ENCODE data around the gene CDH19. TPM values are rescaled to one million over a fixed set of nuclear protein-coding genes. Genes with fewer than 3 reads are reported as not detected.
"Not testable (repeated sequence)": the region's sequence is repeated elsewhere in the genome, so short reads cannot be mapped to it uniquely, and the experiment has no call there.

Gene CDH19
- total and polyA plus RNA-seq, 4 experiments from 2014 or later, result not detected

DNA sequence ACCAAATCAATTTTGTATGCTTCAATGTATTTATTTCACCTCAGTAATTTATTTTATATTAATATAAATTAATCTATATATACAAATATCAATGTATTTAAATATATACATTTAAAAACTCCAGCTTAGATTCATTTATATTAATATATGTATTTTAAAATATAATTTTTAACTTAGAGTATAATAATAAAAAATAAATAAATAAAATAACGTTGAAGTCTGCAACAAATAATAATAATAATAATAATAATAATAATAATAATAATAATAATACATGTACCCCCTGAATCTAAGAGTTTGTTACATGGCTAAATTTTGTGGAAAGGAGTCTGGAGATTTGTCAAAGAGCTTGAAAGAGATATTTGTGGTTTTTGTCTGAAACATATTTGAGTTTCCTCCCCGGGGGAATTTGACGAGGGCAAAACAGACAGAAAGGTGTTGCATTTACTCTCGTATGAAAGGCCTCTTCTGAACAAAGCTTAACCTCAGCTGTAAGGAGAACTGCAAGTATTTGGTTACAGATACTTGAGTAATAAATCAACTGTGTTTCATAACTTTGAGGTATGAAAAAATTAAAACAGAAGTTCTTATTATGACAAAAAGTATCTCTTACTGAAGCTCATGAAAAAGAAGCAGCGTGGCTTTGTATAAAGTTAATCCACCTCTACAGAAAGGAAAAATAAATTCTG is 93.4 kb downstream of the CDH19 start:
- H3K27ac ChIP-seq (ENCODE audit: low read depth, low read length), result no peak overlapping the region
- H3K36me3 ChIP-seq (ENCODE audit: insufficient read depth, low read length), result no peaks in the 10 kb centered on the region
- Mint-ChIP-seq H3K4me3 (no peak overlapping the region), H3K27ac (no peak overlapping the region), H3K27me3 (no peaks in the 10 kb centered on the region), H3K4me1 (no peaks in the 10 kb centered on the region), H3K36me3 (no peaks in the 10 kb centered on the region), H3K9me3 (peaks cover 0 to 5% (median 0%) of the 10 kb centered on the region in 8 donors)
- no peak overlapping the region for H3K4me3 ChIP-seq (ENCODE audit: low read length in 2 of 2)
- H3K4me1 ChIP-seq (ENCODE audit: insufficient read depth, low read length), result no peaks in the 10 kb centered on the region
- DNase-seq, result no peak
- ChIA-PET POLR2A (ENCODE audit: partially characterized antibody) (no interaction called here), CTCF (ENCODE audit: partially characterized antibody) (no interaction called here)
- H3K9me3 ChIP-seq (ENCODE audit: control insufficient read depth in 1 of 2, low read length in 2 of 2), result no peaks in the 10 kb centered on the region
- intact Hi-C loops (cut with micrococcal nuclease), result no loop called here
- no peaks in the 10 kb centered on the region for H3K27me3 ChIP-seq (ENCODE audit: insufficient read depth, low read length)

DNA sequence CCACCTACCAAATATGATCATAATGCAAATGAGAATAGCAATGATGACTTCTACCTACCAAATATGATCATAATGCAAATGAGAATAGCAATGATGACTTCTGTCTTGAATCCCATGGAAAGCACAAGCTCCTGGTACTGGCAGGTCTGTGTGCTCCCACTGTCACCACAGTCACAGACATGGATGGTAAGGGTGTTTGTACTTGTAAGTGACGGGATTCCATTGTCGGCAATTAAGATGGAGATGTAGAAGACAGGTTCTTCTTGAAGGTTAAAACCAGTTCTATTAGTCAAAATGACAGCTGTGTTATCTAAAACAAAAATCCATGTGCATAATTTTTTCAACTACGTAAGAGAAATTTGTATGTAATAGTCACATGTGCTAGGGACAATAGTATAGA is 95.0 kb downstream of the CDH19 start:
- H3K27me3 Mint-ChIP-seq, result no peaks in the 10 kb centered on the region
- no peak overlapping the region for H3K27ac ChIP-seq (ENCODE audit: low read depth, low read length)
- ChIA-PET POLR2A (ENCODE audit: partially characterized antibody) (no interaction called here), CTCF (ENCODE audit: partially characterized antibody) (no interaction called here)
- no peaks in the 10 kb centered on the region for H3K4me1 ChIP-seq (ENCODE audit: insufficient read depth, low read length)
- no peaks in the 10 kb centered on the region for H3K4me1 Mint-ChIP-seq
- H3K36me3 Mint-ChIP-seq, result no peaks in the 10 kb centered on the region
- H3K4me3 Mint-ChIP-seq, result no peak overlapping the region
- no peaks in the 10 kb centered on the region for H3K36me3 ChIP-seq (ENCODE audit: insufficient read depth, low read length)
- peaks cover 0 to 5% (median 0%) of the 10 kb centered on the region in 8 donors for H3K9me3 Mint-ChIP-seq
- no peaks in the 10 kb centered on the region for H3K9me3 ChIP-seq (ENCODE audit: control insufficient read depth in 1 of 2, low read length in 2 of 2)
- intact Hi-C loops (cut with micrococcal nuclease), result no loop called here
- no peak for DNase-seq
- no peak overlapping the region for H3K4me3 ChIP-seq (ENCODE audit: low read length in 2 of 2)
- H3K27ac Mint-ChIP-seq, result no peak overlapping the region
- H3K27me3 ChIP-seq (ENCODE audit: insufficient read depth, low read length), result no peaks in the 10 kb centered on the region

DNA sequence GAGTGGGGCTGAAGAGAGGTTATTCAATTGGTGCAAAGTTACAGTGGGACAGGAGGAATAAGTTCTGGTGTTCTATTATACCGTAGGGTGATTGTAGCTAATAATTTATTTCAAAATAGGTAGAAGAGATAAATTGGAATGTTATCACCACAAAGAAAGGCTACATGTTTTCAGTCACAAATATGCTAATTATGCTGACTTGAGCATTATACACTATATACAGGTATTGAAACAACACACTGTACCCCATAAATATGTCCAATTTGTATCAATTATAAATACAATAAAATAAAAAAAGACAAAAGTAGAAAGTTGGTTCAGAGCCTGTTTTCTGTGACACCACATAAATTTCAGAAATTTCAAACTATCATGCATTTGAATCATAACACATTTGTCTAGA is 97.7 kb downstream of the CDH19 start:
- intact Hi-C loops (cut with micrococcal nuclease), result no loop called here
- H3K9me3 ChIP-seq (ENCODE audit: control insufficient read depth in 1 of 2, low read length in 2 of 2), result no peaks in the 10 kb centered on the region
- peaks cover 0 to 3% (median 0%) of the 10 kb centered on the region in 8 donors for H3K9me3 Mint-ChIP-seq
- H3K27ac Mint-ChIP-seq, result no peak overlapping the region
- no peak for DNase-seq
- ChIA-PET POLR2A (ENCODE audit: partially characterized antibody) (no interaction called here), CTCF (ENCODE audit: partially characterized antibody) (no interaction called here)
- no peaks in the 10 kb centered on the region for H3K27me3 ChIP-seq (ENCODE audit: insufficient read depth, low read length)
- no peaks in the 10 kb centered on the region for H3K36me3 ChIP-seq (ENCODE audit: insufficient read depth, low read length)
- no peak overlapping the region for H3K4me3 Mint-ChIP-seq
- no peaks in the 10 kb centered on the region for H3K4me1 ChIP-seq (ENCODE audit: insufficient read depth, low read length)
- H3K27me3 Mint-ChIP-seq, result no peaks in the 10 kb centered on the region
- no peaks in the 10 kb centered on the region for H3K36me3 Mint-ChIP-seq
- no peaks in the 10 kb centered on the region for H3K4me1 Mint-ChIP-seq
- H3K27ac ChIP-seq (ENCODE audit: low read depth, low read length), result no peak overlapping the region
- H3K4me3 ChIP-seq (ENCODE audit: low read length in 2 of 2), result no peak overlapping the region

DNA sequence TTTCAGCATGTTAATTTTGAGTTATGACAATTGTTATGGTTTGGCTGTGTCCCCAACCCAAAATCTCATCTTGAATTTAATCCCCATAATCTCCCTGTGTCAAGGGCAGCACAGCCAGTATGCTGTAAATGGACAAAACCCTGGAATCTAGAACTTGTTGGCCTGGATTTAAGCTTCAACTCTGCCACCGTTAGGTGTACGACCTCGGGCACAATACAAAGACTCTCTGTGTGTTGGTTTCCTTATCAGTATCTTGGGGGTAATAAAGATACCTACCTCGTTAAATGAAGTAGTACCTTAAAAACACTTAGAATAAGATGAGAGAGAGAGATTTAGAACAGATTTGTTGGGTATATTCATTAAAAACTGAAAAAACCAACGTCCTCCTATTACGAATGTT is 106.5 kb downstream of the CDH19 start:
- H3K9me3 ChIP-seq (ENCODE audit: control insufficient read depth in 1 of 2, low read length in 2 of 2), result peaks cover 0 to 5% of the 10 kb centered on the region in 2 donors
- H3K27ac ChIP-seq (ENCODE audit: low read depth, low read length), result no peak overlapping the region
- no peak overlapping the region for H3K4me3 ChIP-seq (ENCODE audit: low read length in 2 of 2)
- Mint-ChIP-seq H3K4me1 (no peaks in the 10 kb centered on the region), H3K27ac (no peak overlapping the region), H3K27me3 (no peaks in the 10 kb centered on the region), H3K9me3 (peaks cover 0 to 19% (median 3%) of the 10 kb centered on the region in 8 donors), H3K36me3 (no peaks in the 10 kb centered on the region), H3K4me3 (no peak overlapping the region)
- H3K4me1 ChIP-seq (ENCODE audit: insufficient read depth, low read length), result no peaks in the 10 kb centered on the region
- CTCF ChIA-PET (ENCODE audit: partially characterized antibody), result no interaction called here
- POLR2A ChIA-PET (ENCODE audit: partially characterized antibody), result no interaction called here
- intact Hi-C loops (cut with micrococcal nuclease), result no loop called here
- DNase-seq, result no peak
- H3K27me3 ChIP-seq (ENCODE audit: insufficient read depth, low read length), result no peaks in the 10 kb centered on the region
- no peaks in the 10 kb centered on the region for H3K36me3 ChIP-seq (ENCODE audit: insufficient read depth, low read length)

DNA sequence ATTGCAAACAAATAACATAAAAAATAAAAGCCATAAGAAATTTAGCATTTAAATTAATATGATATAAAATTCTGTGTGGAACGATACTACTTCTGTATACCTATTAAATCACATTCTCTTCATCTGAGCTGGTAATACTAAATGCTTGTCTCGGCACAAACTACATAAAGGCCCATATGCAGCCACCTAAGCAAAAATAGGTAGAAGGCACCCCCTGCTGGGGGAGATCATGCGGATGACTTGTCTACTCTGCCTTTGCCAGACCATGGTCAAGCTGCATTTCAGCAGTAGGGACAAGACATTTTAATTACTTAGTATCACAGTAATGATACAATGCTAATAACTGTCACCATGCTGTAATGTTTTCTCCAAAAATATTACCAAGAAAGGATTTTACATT is 108.0 kb downstream of the CDH19 start:
- CTCF ChIA-PET (ENCODE audit: partially characterized antibody), result no interaction called here
- no peak overlapping the region for H3K4me3 Mint-ChIP-seq
- intact Hi-C loops (cut with micrococcal nuclease), result no loop called here

DNA sequence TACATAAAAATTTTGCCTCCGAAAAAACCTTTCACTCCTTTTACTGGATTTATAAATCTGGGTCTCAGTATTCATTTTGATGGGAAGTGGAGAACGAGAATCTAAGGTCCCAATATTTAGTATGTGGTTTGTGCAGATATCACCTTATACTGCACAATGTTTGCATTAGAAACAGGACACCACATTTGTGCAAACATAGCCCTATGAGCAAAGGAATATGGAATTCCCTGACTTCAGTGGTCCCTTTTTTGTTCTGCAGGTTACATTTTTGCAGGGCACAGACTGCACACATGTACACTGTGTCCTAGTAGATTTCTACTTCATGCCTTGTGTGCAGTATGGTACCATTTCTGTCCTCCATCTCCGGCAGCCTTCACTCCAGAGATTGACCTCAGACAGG is 130.0 kb downstream of the CDH19 start:
- intact Hi-C loops (cut with micrococcal nuclease), result no loop called here
- H3K9me3 Mint-ChIP-seq, result peaks cover 0 to 10% (median 4%) of the 10 kb centered on the region in 8 donors
- CTCF ChIA-PET (ENCODE audit: partially characterized antibody), result no interaction called here
- H3K36me3 Mint-ChIP-seq, result no peaks in the 10 kb centered on the region
- no peak overlapping the region for H3K4me3 Mint-ChIP-seq
- H3K4me3 ChIP-seq (ENCODE audit: low read length in 2 of 2), result no peak overlapping the region
- no peak for DNase-seq
- no peak overlapping the region for H3K27ac ChIP-seq (ENCODE audit: low read depth, low read length)
- H3K36me3 ChIP-seq (ENCODE audit: insufficient read depth, low read length), result no peaks in the 10 kb centered on the region
- H3K27ac Mint-ChIP-seq, result no peak overlapping the region
- H3K4me1 ChIP-seq (ENCODE audit: insufficient read depth, low read length), result no peaks in the 10 kb centered on the region
- no peaks in the 10 kb centered on the region for H3K27me3 ChIP-seq (ENCODE audit: insufficient read depth, low read length)
- H3K27me3 Mint-ChIP-seq, result no peaks in the 10 kb centered on the region
- H3K9me3 ChIP-seq (ENCODE audit: control insufficient read depth in 1 of 2, low read length in 2 of 2), result no peaks in the 10 kb centered on the region
- H3K4me1 Mint-ChIP-seq, result no peaks in the 10 kb centered on the region
- POLR2A ChIA-PET (ENCODE audit: partially characterized antibody), result no interaction called here

More for the DNA sequence above, 108.0 kb downstream of the CDH19 start:
- Histone ChIP-seq H3K4me1 (ENCODE audit: insufficient read depth, low read length) (no peaks in the 10 kb centered on the region), H3K27ac (ENCODE audit: low read depth, low read length) (no peak overlapping the region), H3K4me3 (ENCODE audit: low read length in 2 of 2) (no peak overlapping the region), H3K27me3 (ENCODE audit: insufficient read depth, low read length) (no peaks in the 10 kb centered on the region), H3K9me3 (ENCODE audit: control insufficient read depth in 1 of 2, low read length in 2 of 2) (peaks cover 0 to 5% of the 10 kb centered on the region in 2 donors), H3K36me3 (ENCODE audit: insufficient read depth, low read length) (no peaks in the 10 kb centered on the region)
- no peak overlapping the region for H3K27ac Mint-ChIP-seq
- no peaks in the 10 kb centered on the region for H3K36me3 Mint-ChIP-seq
- DNase-seq, result no peak
- no peaks in the 10 kb centered on the region for H3K4me1 Mint-ChIP-seq
- POLR2A ChIA-PET (ENCODE audit: partially characterized antibody), result no interaction called here
- H3K27me3 Mint-ChIP-seq, result no peaks in the 10 kb centered on the region
- H3K9me3 Mint-ChIP-seq, result peaks cover 0 to 19% (median 3%) of the 10 kb centered on the region in 8 donors

DNA sequence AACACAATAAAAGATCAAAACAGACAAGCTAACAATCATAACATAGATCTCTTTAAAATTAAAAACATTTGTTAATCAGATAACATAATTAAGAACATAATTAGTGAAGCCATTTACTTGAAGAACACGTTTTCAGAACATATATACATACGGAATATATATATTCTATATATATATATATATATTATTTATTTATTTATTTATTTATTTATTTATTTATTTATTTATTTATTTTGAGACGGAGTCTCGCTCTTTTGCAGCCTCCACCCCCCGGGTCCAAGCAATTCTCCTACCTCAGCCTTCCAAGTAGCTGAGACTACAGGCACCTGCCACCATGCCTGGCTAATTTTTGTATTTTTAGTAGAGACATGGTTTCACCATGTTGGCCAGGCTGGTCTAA is 137.7 kb downstream of the CDH19 start:
- H3K4me1 Mint-ChIP-seq; POLR2A ChIA-PET (ENCODE audit: partially characterized antibody); CTCF ChIA-PET (ENCODE audit: partially characterized antibody); H3K4me1 ChIP-seq (ENCODE audit: insufficient read depth, low read length); H3K9me3 ChIP-seq (ENCODE audit: control insufficient read depth in 1 of 2, low read length in 2 of 2); H3K27me3 Mint-ChIP-seq; H3K27ac ChIP-seq (ENCODE audit: low read depth, low read length); H3K27me3 ChIP-seq (ENCODE audit: insufficient read depth, low read length); H3K27ac Mint-ChIP-seq; H3K4me3 ChIP-seq (ENCODE audit: low read length in 2 of 2); DNase-seq; H3K36me3 Mint-ChIP-seq; intact Hi-C loops (cut with micrococcal nuclease); H3K36me3 ChIP-seq (ENCODE audit: insufficient read depth, low read length); H3K4me3 Mint-ChIP-seq: not testable (repeated sequence)
- peaks cover 0 to 12% (median 2%) of the 10 kb centered on the region in 8 donors for H3K9me3 Mint-ChIP-seq

DNA sequence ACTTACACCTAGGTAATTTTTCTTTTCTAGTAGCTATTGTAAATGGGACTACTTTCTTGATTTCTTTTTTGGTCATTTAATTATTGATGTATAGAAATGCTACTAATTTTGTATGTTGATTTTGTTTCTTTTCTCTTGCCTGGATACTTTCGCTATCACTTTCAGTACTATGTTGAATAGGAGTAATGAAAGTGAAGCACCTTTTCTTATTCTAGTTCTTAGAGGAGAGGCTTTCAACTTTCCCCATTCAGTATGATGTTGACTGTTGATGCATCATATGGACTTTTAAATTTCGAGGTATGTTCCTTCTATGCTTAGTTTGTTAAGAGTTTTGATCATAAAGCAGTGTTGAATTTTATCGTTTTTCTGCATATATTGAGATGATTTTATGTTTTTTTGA is 142.5 kb downstream of the CDH19 start:
- H3K4me1 ChIP-seq (ENCODE audit: insufficient read depth, low read length), result no peaks in the 10 kb centered on the region
- peaks cover 0 to 4% of the 10 kb centered on the region in 2 donors for H3K9me3 ChIP-seq (ENCODE audit: control insufficient read depth in 1 of 2, low read length in 2 of 2)
- no peak overlapping the region for H3K27ac Mint-ChIP-seq
- H3K9me3 Mint-ChIP-seq, result peaks cover 0 to 11% (median 0%) of the 10 kb centered on the region in 8 donors
- no peaks in the 10 kb centered on the region for H3K4me1 Mint-ChIP-seq
- H3K27me3 ChIP-seq (ENCODE audit: insufficient read depth, low read length), result no peaks in the 10 kb centered on the region
- H3K4me3 ChIP-seq (ENCODE audit: low read length in 2 of 2), result no peak overlapping the region
- H3K27ac ChIP-seq (ENCODE audit: low read depth, low read length), result no peak overlapping the region
- no peaks in the 10 kb centered on the region for H3K27me3 Mint-ChIP-seq
- no peak for DNase-seq
- H3K36me3 Mint-ChIP-seq, result no peaks in the 10 kb centered on the region
- no peak overlapping the region for H3K4me3 Mint-ChIP-seq
- ChIA-PET CTCF (ENCODE audit: partially characterized antibody) (no interaction called here), POLR2A (ENCODE audit: partially characterized antibody) (no interaction called here)
- intact Hi-C loops (cut with micrococcal nuclease), result no loop called here
- H3K36me3 ChIP-seq (ENCODE audit: insufficient read depth, low read length), result no peaks in the 10 kb centered on the region

Measured in CD4-positive, alpha-beta memory T cell (primary cell).